ENCODE measurements around the gene BEND2.
"Not testable (repeated sequence)": the region's sequence is repeated elsewhere in the genome, so short reads cannot be mapped to it uniquely, and the experiment has no call there.

BEND2 gene

DNA sequence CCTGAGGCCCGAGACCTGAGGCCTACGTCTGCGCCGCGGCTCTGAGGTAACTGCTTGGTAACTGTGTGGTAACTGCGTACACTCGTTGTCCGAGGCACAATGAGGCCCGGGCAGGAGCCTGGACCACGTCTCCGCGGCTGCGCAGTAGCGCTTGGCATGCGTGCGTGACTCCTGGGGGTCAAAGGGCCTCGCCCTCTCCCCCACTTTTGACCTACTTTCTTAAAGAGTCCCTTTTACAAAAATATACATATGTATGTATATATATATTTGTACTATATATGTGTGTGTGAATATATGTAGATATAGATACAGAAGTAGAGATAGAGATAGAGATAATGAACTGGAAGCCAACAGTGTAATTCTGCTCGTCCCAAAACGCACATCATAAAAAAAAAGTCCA, at the start of gene BEND2:
Gene BEND2 (minus strand): TSS at position 101 of the 400 bp plus-strand sequence. CDS start 136 bp downstream, outside the sequence.
- Histone ChIP-seq H3K36me3 (ENCODE audit: insufficient read depth, low read length) (no peaks in the 10 kb centered on the region), H3K4me3 (ENCODE audit: low read depth, low read length) (no peak within 1 kb of the TSS), H3K27ac (ENCODE audit: low read depth, low read length) (no peak within 1 kb of the TSS), H3K4me1 (ENCODE audit: control insufficient read depth, insufficient read depth, low read length, unreplicated experiment) (no peaks in the 10 kb centered on the region), H3K27me3 (ENCODE audit: insufficient read depth, low read length) (no peaks in the 10 kb centered on the region), H2AFZ (ENCODE audit: low read length, unreplicated experiment) (no peak within 1 kb of the TSS), H3K79me2 (ENCODE audit: control insufficient read depth, insufficient read depth, low read length, unreplicated experiment) (no peaks in the 10 kb centered on the region)

DNA sequence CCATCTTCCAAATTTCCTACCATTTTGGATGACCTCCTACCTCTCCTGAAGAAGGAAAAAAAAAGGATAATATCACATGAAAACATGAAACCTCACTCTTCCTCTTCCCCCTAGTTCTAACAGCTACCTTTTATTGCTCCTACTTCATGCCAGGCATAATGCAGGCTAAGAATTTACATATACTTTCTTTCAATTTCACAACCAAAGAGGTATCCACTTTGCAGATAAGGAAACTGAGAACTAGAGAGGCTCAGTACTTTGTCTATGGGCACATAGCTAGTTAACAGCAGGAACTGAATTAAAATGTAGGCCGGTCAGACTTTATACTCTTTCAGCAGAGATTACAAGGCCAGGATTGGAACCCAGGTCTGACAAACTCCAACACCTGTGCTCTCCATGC, 34.4 kb upstream of the BEND2 start:
- no peaks in the 10 kb centered on the region for H3K36me3 ChIP-seq (ENCODE audit: insufficient read depth, low read length)
- H3K27ac ChIP-seq (ENCODE audit: low read depth, low read length), result no peak overlapping the region
- H3K4me1 ChIP-seq (ENCODE audit: control insufficient read depth, insufficient read depth, low read length, unreplicated experiment), result no peaks in the 10 kb centered on the region
- no peak overlapping the region for H2AFZ ChIP-seq (ENCODE audit: low read length, unreplicated experiment)
- no peak overlapping the region for H3K4me3 ChIP-seq (ENCODE audit: low read depth, low read length)
- H3K79me2 ChIP-seq (ENCODE audit: control insufficient read depth, insufficient read depth, low read length, unreplicated experiment), result no peaks in the 10 kb centered on the region
- no peaks in the 10 kb centered on the region for H3K27me3 ChIP-seq (ENCODE audit: insufficient read depth, low read length)

DNA sequence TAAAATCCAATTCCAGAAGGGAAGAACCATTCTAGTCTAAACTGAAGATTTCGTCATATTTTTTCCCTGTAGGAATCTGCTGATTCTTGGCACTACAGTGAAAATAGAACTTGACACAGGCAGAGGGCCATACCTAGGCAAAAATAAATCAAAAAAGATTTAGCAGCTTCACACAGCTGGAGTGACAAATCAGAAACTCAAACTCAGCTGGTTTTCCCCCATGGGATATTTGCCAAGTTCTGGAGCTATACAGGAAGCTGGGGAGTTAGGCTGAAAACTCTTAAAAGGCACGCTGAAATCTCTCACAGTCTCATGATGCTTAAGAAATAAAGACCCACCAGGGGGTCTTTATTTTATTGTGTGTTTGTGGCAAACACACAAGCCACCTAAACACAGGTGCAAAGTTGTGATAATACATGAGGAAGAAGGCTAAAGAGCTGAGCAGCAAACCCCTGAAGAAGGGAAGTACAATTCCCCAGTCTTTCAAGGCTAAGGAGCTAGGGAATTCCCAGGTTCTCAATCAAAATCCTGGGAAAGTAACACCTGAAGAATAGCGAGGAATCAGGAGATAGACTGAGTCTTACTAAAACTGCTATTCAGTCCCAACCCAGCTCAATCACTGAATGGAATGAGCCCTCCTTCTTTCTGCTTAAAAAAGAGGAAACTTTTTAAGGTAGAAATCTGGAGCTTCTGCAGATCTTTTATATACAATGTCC, 32.1 kb upstream of the BEND2 start:
- Histone ChIP-seq H3K27ac (ENCODE audit: low read depth, low read length) (no peak overlapping the region), H3K79me2 (ENCODE audit: control insufficient read depth, insufficient read depth, low read length, unreplicated experiment) (no peaks in the 10 kb centered on the region), H2AFZ (ENCODE audit: low read length, unreplicated experiment) (no peak overlapping the region), H3K4me1 (ENCODE audit: control insufficient read depth, insufficient read depth, low read length, unreplicated experiment) (no peaks in the 10 kb centered on the region), H3K4me3 (ENCODE audit: low read depth, low read length) (no peak overlapping the region), H3K36me3 (ENCODE audit: insufficient read depth, low read length) (no peaks in the 10 kb centered on the region), H3K27me3 (ENCODE audit: insufficient read depth, low read length) (no peaks in the 10 kb centered on the region)

DNA sequence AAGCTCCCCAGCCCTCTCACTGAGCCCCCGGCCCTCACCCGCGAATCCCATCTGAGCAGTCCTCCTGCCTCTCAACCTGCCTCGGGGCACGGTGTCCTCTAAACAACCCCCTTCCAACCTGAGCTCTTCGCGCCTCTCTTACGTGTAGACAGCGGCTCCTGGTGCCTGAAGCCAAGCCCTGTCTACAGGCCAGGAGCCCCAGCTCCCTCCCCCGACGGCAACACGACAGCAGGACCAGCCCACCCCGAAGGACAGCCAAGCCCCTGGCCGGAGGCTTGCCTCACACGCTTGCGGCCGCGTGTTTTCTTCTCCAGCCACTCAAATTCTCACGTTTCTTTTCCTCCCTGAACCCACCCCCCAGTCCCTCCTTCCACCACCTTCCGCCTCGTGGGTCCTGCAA, 9.0 kb upstream of the BEND2 start:
- H3K4me3 ChIP-seq (ENCODE audit: low read depth, low read length); H2AFZ ChIP-seq (ENCODE audit: low read length, unreplicated experiment); H3K36me3 ChIP-seq (ENCODE audit: insufficient read depth, low read length); H3K79me2 ChIP-seq (ENCODE audit: control insufficient read depth, insufficient read depth, low read length, unreplicated experiment); H3K27ac ChIP-seq (ENCODE audit: low read depth, low read length); H3K27me3 ChIP-seq (ENCODE audit: insufficient read depth, low read length); H3K4me1 ChIP-seq (ENCODE audit: control insufficient read depth, insufficient read depth, low read length, unreplicated experiment): not testable (repeated sequence)

DNA sequence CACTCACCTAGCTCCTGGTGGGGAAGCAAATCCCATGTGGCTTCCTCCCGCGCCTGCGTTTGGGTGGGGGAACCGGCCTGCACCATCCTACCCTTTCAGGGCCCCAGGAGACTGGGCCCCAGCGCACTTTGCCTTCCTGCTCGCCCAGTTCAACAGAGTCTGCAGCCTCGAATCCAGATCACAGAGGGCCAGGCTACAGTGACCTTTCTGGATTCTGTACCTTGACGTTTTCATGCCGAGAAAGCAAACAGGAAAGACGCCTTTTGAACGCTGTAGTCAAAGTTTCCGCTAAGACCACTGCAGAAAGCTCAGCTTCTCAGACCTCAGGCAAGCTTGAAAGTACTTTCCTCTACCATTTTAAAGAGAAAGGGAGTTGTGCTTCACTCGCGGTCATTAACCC, 7.4 kb upstream of the BEND2 start:
- Histone ChIP-seq H3K36me3 (ENCODE audit: insufficient read depth, low read length) (no peaks in the 10 kb centered on the region), H3K79me2 (ENCODE audit: control insufficient read depth, insufficient read depth, low read length, unreplicated experiment) (no peaks in the 10 kb centered on the region), H3K4me3 (ENCODE audit: low read depth, low read length) (no peak overlapping the region), H3K4me1 (ENCODE audit: control insufficient read depth, insufficient read depth, low read length, unreplicated experiment) (no peaks in the 10 kb centered on the region), H3K27me3 (ENCODE audit: insufficient read depth, low read length) (no peaks in the 10 kb centered on the region), H3K27ac (ENCODE audit: low read depth, low read length) (no peak overlapping the region), H2AFZ (ENCODE audit: low read length, unreplicated experiment) (no peak overlapping the region)

DNA sequence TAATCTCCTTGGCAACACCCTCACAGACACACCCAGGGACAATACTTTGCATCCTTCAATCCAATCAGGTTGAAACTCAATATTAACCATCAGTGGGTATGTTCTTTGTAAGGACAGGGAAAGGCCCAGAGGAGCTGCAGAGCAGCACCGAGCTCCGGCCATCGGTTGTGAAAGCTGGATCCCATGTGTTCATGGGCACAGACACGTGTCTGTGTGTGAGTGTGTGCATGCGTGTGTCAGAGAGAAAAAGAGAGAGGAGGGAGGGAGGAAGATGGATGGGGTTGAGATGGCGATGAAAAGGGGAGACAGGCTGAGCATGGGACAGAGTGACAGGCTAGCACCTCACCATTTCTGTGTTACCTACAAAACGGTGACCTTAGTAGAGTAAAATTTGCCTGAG, 6.8 kb upstream of the BEND2 start:
- Histone ChIP-seq H3K79me2 (ENCODE audit: control insufficient read depth, insufficient read depth, low read length, unreplicated experiment) (no peaks in the 10 kb centered on the region), H3K4me3 (ENCODE audit: low read depth, low read length) (no peak overlapping the region), H2AFZ (ENCODE audit: low read length, unreplicated experiment) (no peak overlapping the region), H3K36me3 (ENCODE audit: insufficient read depth, low read length) (no peaks in the 10 kb centered on the region), H3K27me3 (ENCODE audit: insufficient read depth, low read length) (no peaks in the 10 kb centered on the region), H3K4me1 (ENCODE audit: control insufficient read depth, insufficient read depth, low read length, unreplicated experiment) (no peaks in the 10 kb centered on the region), H3K27ac (ENCODE audit: low read depth, low read length) (no peak overlapping the region)

DNA sequence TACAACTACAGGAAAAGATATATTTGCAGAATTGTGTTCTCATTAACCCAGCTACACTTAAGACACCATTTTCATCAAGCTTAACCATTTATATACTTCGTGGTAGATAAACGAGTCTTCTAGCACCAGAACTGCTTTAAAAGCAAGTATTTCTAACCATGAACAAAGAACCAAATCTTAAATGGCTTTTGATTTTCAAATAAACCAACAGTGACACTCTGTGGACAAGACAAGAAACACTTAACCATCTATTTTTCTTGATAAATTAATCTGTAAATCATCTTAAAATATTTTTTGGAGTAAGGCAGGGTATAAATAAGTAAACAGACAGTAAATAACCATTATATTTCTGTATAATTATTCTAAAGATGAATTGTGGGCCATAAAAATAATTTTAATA, 10.2 kb downstream of the BEND2 start:
- Histone ChIP-seq H3K4me1 (ENCODE audit: control insufficient read depth, insufficient read depth, low read length, unreplicated experiment) (no peaks in the 10 kb centered on the region), H3K4me3 (ENCODE audit: low read depth, low read length) (no peak overlapping the region), H3K79me2 (ENCODE audit: control insufficient read depth, insufficient read depth, low read length, unreplicated experiment) (no peaks in the 10 kb centered on the region), H3K27me3 (ENCODE audit: insufficient read depth, low read length) (no peaks in the 10 kb centered on the region), H2AFZ (ENCODE audit: low read length, unreplicated experiment) (no peak overlapping the region), H3K27ac (ENCODE audit: low read depth, low read length) (no peak overlapping the region), H3K36me3 (ENCODE audit: insufficient read depth, low read length) (no peaks in the 10 kb centered on the region)

DNA sequence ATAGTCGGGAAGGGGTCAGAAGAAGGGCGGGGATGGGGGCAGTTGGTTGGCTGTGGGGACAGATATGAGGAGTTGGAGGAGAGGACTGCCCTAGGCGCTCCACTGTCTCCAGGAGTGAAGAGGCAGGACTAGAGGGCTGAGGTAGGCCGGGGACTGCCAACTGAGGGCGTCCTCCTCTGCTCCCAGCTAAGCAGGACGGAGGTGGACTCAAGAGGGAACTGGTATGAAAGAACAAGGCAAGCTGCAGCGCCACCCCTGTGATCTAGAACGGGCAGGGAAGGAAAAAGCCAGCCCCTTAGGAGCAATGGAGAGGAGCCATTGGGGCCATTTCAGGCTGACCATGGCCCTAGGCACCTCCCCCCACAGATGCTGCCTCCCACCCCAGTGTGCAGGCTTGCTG, 14.0 kb downstream of the BEND2 start:
- Histone ChIP-seq H3K27ac (ENCODE audit: low read depth, low read length) (no peak overlapping the region), H3K27me3 (ENCODE audit: insufficient read depth, low read length) (peaks cover 8% of the 10 kb centered on the region; the same call in 1 of the 2 replicates), H3K4me3 (ENCODE audit: low read depth, low read length) (no peak overlapping the region), H2AFZ (ENCODE audit: low read length, unreplicated experiment) (no peak overlapping the region), H3K36me3 (ENCODE audit: insufficient read depth, low read length) (no peaks in the 10 kb centered on the region), H3K79me2 (ENCODE audit: control insufficient read depth, insufficient read depth, low read length, unreplicated experiment) (no peaks in the 10 kb centered on the region), H3K4me1 (ENCODE audit: control insufficient read depth, insufficient read depth, low read length, unreplicated experiment) (no peaks in the 10 kb centered on the region)

DNA sequence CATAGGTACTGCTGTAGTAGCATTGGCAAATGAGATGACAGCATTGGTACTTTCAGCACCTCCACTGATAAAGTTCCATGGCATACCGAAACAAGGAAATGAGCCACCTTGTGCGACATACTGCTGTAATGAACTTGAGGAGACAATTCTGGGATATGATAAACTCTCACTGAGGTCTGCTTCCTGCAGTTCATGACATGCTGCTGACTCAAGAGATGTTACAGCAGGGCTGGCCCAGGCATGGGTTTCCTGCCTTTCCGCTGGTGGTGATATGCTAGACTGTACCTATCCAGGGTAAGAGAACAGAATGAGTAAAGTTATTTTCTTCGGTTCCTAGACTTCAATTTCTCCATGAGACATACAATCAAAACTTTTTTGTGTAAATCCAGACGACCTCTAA, 17.1 kb downstream of the BEND2 start:
- H3K4me1 ChIP-seq (ENCODE audit: control insufficient read depth, insufficient read depth, low read length, unreplicated experiment), result no peaks in the 10 kb centered on the region
- H3K27me3 ChIP-seq (ENCODE audit: insufficient read depth, low read length), result peaks cover 8% of the 10 kb centered on the region; the same call in 1 of the 2 replicates
- H3K36me3 ChIP-seq (ENCODE audit: insufficient read depth, low read length), result no peaks in the 10 kb centered on the region
- no peaks in the 10 kb centered on the region for H3K79me2 ChIP-seq (ENCODE audit: control insufficient read depth, insufficient read depth, low read length, unreplicated experiment)
- H2AFZ ChIP-seq (ENCODE audit: low read length, unreplicated experiment), result no peak overlapping the region
- no peak overlapping the region for H3K27ac ChIP-seq (ENCODE audit: low read depth, low read length)
- no peak overlapping the region for H3K4me3 ChIP-seq (ENCODE audit: low read depth, low read length)

DNA sequence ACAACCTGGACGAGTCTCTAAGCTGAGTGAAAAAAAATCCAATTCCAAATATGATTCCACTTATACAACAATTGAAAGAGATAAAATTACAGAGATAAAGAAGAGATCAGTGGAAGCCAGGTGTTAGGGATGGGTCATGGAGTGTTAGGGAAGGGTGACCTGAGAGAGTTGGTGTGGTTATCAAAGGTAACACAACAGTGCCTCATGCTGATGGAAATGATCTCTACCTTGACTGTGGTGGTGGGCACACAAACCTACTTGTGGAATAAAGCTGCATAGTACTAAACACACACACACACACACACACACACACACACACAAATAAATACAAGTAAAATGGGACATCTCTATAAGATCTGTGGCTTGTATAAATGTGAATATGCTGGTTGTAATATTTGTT, 26.0 kb downstream of the BEND2 start:
- H3K4me1 ChIP-seq (ENCODE audit: control insufficient read depth, insufficient read depth, low read length, unreplicated experiment), result no peaks in the 10 kb centered on the region
- H3K27me3 ChIP-seq (ENCODE audit: insufficient read depth, low read length), result peaks cover 39% of the 10 kb centered on the region
- no peak overlapping the region for H3K27ac ChIP-seq (ENCODE audit: low read depth, low read length)
- H3K4me3 ChIP-seq (ENCODE audit: low read depth, low read length), result no peak overlapping the region
- no peak overlapping the region for H2AFZ ChIP-seq (ENCODE audit: low read length, unreplicated experiment)
- H3K36me3 ChIP-seq (ENCODE audit: insufficient read depth, low read length), result no peaks in the 10 kb centered on the region
- no peaks in the 10 kb centered on the region for H3K79me2 ChIP-seq (ENCODE audit: control insufficient read depth, insufficient read depth, low read length, unreplicated experiment)

DNA sequence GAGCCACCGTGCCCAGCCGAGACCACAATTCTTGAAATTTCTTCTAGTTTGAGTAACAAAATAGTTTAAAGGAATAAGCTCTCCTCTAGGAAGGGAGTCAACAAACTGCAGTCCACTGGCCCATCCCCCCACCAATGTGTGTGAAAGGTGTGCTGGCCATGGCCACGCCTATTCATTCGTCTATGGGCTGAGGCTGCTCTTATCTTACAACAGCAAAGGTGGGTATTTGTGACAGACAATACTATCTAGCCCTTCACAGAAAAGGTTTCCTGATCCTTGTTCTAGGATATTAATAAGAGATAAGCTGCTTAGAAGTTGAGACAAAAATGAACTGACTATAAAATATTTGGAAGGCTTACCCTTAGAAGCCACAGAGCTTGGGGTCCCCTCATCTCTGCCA, 41.2 kb downstream of the BEND2 start:
- Histone ChIP-seq H3K27me3 (ENCODE audit: insufficient read depth, low read length) (peaks cover 33% of the 10 kb centered on the region), H3K27ac (ENCODE audit: low read depth, low read length) (no peak overlapping the region), H3K36me3 (ENCODE audit: insufficient read depth, low read length) (no peaks in the 10 kb centered on the region), H3K79me2 (ENCODE audit: control insufficient read depth, insufficient read depth, low read length, unreplicated experiment) (no peaks in the 10 kb centered on the region), H3K4me1 (ENCODE audit: control insufficient read depth, insufficient read depth, low read length, unreplicated experiment) (no peaks in the 10 kb centered on the region), H3K4me3 (ENCODE audit: low read depth, low read length) (no peak overlapping the region), H2AFZ (ENCODE audit: low read length, unreplicated experiment) (no peak overlapping the region)
